GM12873 (cell line): ENCODE measurements around the gene C13orf42.

Experiments used
- TF ChIP-seq, protein P1 (sequence below): IDR thresholded peaks from 2 replicates; pipeline ENCODE4 v1.5.1; 2012; ENCODE audit warnings: low read depth, mild to moderate bottlenecking, moderate library complexity, low read length, control low read depth; ENCODE audit not compliant: insufficient read depth; ENCODE audit errors: missing control alignments

C13orf42 gene

DNA sequence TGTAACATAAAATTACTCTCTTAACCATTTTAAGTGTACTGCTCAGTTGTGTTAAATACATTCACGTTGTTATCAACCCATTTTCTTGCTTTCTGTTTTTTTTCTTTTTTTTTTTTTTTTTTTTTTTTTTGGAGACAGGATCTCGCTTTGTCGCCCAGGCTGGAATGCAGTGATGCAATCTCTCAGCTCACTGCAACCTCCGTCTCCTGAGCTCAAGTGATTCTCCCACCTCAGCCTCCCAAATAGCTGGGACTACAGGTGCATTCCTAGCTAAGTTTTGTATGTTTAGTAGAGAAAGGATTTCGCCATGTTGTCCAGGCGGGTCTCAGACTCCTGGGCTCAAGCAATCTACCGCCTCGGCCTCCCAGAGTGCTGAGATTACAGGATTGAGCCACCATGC, 42.5 kb upstream of the C13orf42 start:
- TF ChIP-seq, protein P1, sequence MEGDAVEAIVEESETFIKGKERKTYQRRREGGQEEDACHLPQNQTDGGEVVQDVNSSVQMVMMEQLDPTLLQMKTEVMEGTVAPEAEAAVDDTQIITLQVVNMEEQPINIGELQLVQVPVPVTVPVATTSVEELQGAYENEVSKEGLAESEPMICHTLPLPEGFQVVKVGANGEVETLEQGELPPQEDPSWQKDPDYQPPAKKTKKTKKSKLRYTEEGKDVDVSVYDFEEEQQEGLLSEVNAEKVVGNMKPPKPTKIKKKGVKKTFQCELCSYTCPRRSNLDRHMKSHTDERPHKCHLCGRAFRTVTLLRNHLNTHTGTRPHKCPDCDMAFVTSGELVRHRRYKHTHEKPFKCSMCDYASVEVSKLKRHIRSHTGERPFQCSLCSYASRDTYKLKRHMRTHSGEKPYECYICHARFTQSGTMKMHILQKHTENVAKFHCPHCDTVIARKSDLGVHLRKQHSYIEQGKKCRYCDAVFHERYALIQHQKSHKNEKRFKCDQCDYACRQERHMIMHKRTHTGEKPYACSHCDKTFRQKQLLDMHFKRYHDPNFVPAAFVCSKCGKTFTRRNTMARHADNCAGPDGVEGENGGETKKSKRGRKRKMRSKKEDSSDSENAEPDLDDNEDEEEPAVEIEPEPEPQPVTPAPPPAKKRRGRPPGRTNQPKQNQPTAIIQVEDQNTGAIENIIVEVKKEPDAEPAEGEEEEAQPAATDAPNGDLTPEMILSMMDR = no peak

DNA sequence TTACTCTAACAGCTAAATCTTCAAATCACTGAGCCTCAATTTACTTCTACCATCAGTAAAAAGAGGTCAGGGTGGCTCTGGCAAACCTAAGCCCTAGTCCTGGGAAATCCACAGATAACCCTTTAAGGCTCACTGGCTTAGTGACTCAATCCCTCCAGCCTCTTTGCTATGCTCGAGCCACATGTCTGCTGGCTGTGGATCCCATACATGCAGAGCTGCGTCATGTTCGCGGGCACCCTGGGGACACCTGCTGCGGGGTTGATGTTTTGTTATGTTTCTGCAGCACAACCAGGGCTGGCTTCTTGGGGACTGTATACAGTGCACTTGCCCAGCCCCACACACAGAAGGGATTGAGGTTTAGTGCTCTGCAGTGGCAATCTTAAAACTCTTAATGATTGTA, 41.6 kb upstream of the C13orf42 start:
- TF ChIP-seq, protein P1 = no peak

DNA sequence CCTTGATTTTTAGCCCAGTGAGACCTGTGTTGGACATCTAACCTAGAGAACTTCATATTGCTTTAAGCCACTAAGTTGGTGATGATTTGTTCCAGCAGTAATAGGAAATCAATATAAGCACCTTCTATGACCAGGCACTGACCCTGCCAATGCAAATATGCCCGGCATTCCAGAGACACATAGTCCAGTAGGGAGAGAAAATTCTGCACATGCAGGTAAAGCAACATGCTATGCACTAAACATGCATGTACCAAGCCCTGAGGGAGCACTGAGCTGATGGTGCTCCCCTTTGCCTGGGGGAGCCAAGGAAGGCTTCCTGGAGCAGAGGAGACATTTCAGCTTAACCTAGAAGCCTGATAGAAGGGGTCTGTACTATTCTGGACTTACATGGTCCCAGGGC, 40.4 kb upstream of the C13orf42 start:
- TF ChIP-seq, protein P1 = no peak

DNA sequence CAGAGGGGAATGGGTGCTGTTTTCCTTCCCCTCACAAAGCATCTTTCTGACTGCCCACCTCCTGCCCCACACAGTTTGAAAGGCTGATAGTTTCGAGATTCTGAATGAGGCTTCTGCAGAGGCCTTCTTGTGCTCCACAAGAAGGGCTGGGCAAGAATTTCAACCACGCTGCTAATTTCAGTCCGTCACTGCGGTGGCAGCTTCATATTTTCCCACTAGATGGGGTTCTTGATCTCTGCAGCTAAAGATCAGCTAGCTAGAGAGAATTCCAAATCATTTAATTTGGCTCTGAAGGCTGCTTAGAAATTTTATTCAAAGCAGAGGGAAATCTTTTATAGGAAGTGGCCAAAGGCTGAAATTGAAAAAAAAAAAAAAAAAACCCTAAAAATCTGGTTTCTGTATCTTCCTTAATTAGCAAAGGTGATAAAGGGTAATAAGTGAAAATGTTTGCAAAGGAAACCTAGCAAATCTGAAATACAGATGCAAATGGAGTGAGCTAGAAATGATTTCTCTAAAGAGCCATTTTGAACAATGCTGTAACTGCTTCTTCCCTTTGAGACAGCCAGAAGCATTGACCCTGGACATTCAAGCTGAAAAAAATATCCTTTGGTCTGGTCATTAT, 38.0 kb upstream of the C13orf42 start:
- TF ChIP-seq, protein P1 = peak; percentile 35

DNA sequence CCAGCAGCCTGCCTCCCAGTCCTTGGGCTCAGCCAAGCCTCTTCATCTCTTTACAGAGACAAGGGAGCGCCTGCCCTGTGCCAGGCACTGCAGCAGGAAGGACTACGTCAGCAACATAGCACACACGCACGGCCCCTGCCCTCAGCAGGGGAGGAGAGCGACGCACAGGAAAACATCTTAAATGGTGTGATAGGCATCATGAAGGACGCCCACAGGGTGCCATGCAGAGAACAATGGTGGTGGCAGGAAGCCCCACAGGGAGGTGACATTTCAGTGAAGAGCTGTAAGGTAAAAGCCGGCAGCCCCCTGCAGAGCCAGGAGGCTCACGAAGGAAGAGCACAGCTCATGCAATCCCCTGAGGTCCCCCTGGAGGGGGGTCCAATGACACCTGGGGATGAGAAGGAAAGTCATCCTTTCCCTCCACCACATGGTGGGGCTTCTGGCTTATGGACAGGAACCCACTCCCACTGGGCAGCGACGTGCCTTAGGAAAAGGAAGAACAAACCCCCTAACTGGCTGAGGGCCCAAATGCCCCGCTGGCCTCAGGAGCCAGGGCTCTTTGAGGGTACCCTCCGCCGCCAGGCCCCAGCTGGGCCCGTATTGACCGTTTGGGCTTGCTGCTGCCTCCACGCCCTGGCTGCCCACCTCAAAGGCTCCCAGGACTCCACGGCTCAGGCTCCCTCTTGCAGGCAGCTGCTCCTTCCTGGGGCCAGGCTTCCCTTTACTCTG, 37.3 kb upstream of the C13orf42 start:
- TF ChIP-seq, protein P1 = no peak

DNA sequence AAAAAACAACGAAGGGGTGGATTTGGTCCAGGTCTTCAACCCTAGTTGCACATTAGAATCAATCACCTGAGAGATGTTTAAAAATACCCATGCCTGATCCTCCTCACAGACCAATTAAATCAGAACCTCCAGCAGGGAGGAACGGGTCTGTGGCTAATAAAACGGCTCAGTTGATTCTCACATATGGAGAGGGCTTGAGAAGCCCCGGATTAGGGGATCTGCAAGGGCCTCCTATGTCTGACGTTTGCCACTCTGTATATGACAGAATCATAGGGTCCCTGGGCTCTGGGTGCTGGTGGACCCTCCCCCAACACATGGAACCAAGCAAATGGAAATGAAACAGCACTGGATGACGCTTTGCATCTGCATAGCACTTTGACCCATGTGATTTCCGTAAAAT, 36.7 kb upstream of the C13orf42 start:
- TF ChIP-seq, protein P1 = no peak

DNA sequence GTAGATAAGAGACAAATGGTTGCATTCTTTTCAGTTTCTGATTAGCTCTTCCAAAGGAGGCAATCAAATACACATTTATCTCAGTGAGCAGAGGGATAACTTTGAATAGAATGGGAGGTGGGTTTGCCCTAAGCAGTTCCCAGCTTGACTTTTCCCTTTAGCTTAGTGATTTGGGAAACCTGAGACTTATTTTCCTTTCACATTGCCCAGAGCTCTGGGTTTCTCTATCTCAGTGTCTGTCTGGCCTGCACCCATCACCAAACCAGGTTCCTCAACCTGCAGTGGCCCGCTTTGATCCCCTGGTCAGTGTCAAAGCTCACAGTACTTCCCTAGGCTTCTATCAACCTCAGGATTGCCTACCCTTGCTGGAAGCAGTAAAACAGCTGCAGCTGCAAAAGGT, 35.6 kb upstream of the C13orf42 start:
- TF ChIP-seq, protein P1 = no peak
